SK-N-MC (cell line): ENCODE data around the gene DAD1.

ENCODE experiments used
- EZH2 ChIP-seq: fragments of 200-600 bp; sonication (generic); IDR thresholded peaks from one replicate; pipeline ENCODE4 v1.6.1; 2017; ENCODE audit warnings: antibody characterized with exemption
- FOXP2 ChIP-seq: optimal IDR thresholded peaks from 2 replicates; pipeline ENCODE3; 2011; ENCODE audit warnings: mild to moderate bottlenecking, moderate library complexity; ENCODE audit not compliant: insufficient read depth; ENCODE audit errors: extremely low read length, control extremely low read depth

- TF ChIP-seq FOXP2, result no peak
- no peak for TF ChIP-seq EZH2
Observed at GRCh38 chr14:22545842-22546721, 42.9 kb downstream of the DAD1 start.
